Right lobe of liver (tissue), 6 donors: Measurements from ENCODE around the gene LIN7C. TPM values are rescaled to one million over a fixed set of nuclear protein-coding genes. Genes with fewer than 3 reads are reported as not detected.

Experiments used
- ATAC-seq, 4 donors: fragments of 200-7000 bp; cut with Tn5 transposase; one replicate each; pipeline ENCODE4 v1.9.1; 2020; ENCODE audit warnings: mild to moderate bottlenecking in 4 of 4, moderate library complexity in 4 of 4
- DNase-seq, 3 donors: peaks; one replicate each; pipeline ENCODE4 v3.0.0-alpha.2; 2020
- H3K27ac ChIP-seq, 3 donors: fragments of 200-600 bp; one replicate each; pipeline ENCODE4 v1.8.0; 2022
- H3K27me3 ChIP-seq, 2 donors: fragments of 200-600 bp; one replicate each; pipeline ENCODE4 v1.8.0; 2022
- H3K36me3 ChIP-seq, 4 donors: fragments of 200-600 bp; sonication (generic) in 1 of 4; one replicate each; pipeline versions ENCODE4 v1.5.1 to v1.8.0; 2017 to 2022; ENCODE audit warnings: control low read depth in 1 of 4
- H3K4me1 ChIP-seq, 4 donors: fragments of 200-600 bp; sonication (generic) in 1 of 4; one replicate each; pipeline versions ENCODE4 v1.5.1 to v1.8.0; 2017 to 2022; ENCODE audit warnings: control low read depth in 1 of 4
- H3K4me3 ChIP-seq, 3 donors: fragments of 200-600 bp; one replicate each; pipeline ENCODE4 v1.8.0; 2022
- H3K9me3 ChIP-seq, 4 donors: fragments of 200-600 bp; sonication (generic) in 1 of 4; one replicate each; pipeline versions ENCODE4 v1.5.1 to v1.8.0; 2017 to 2022; ENCODE audit warnings: control low read depth in 1 of 4
- CTCF ChIP-seq, 4 donors: fragments of 200-600 bp in 3 of 4; fragments of 450-650 bp in 1 of 4; IDR thresholded peaks; one replicate each; pipeline versions ENCODE4 v1.5.1 to v1.8.0; 2016 to 2022; ENCODE audit warnings: antibody characterized with exemption in 4 of 4, mild to moderate bottlenecking in 2 of 4
- POLR2A ChIP-seq: fragments of 450-650 bp; IDR thresholded peaks from one replicate; pipeline ENCODE4 v1.6.1; 2017; ENCODE audit warnings: antibody characterized with exemption, mild to moderate bottlenecking
- WGBS: methylation state at CpG from one replicate; pipeline ENCODE4 v1.1.6; 2018; ENCODE audit warnings: low coverage, low lambda C conversion rate; ENCODE audit not compliant: insufficient coverage; ENCODE audit errors: missing lambda C conversion rate; 5-methylcytosine and 5-hydroxymethylcytosine counted together
- intact Hi-C, 2 donors: fragments of 100-400 bp; cut with DNase I; formaldehyde crosslinking; loops; one replicate each; pipeline versions ENCODE4 v1.11.2 to v1.14.1; 2022
- total RNA-seq, 6 experiments: library from RNA; depleted of rRNA in 2 of 6; stranded (reverse); fragments of >200 nt in 2 of 6; fragmentation: NEBNext Ultra II Directional in 3 of 6; extraction: Animal tissue kit (Norgen Biotek cat#: 25700) in 3 of 6; gene quantifications; one replicate each; pipeline versions ENCODE4 v1.1.0 to v1.2.4, GENCODE V29; 2016 to 2023
- donor health status: DM: no; HTN: yes; CAD: no.
- donor health status: DM: no; HTN: no; CAD: no.
- donor health status: DM: no; HTN: no; CAD: no.
- donor health status: DM: no; HTN: yes; CAD: no.
- donor health status: DM: no; HTN: yes; CAD: no.

LIN7C gene
- total RNA-seq, 6 experiments from 2014 or later: 22.6 to 33.2 (median 27.1) TPM

DNA sequence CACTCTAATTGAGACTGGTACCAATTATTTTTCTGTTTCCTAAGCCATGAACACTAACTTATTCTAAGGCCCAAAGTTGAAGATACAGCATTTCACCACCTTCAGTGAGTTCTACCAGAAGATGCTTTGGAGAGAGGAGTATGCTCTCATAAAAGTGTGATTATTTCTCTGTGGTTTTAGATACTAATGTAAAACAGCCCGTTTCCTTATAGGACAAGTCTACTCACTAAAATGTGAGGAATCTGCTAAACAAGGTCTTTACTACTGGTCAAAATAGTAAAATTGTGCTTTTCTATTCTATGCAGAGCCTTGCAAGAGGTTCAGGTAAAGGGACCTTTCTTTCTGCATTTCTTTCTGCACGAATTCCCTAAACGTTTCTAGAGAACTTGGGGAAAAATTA, 36.4 kb downstream of the LIN7C start:
- intact Hi-C loops: loop anchor here in 1 of 2 donors (10.0 kb wide), 1 partner anchor 165 kb away; no protein-coding TSS in a partner anchor
- TF ChIP-seq POLR2A (no peak), CTCF (IDR thresholded peaks at IDR 0.05) (no peak)

DNA sequence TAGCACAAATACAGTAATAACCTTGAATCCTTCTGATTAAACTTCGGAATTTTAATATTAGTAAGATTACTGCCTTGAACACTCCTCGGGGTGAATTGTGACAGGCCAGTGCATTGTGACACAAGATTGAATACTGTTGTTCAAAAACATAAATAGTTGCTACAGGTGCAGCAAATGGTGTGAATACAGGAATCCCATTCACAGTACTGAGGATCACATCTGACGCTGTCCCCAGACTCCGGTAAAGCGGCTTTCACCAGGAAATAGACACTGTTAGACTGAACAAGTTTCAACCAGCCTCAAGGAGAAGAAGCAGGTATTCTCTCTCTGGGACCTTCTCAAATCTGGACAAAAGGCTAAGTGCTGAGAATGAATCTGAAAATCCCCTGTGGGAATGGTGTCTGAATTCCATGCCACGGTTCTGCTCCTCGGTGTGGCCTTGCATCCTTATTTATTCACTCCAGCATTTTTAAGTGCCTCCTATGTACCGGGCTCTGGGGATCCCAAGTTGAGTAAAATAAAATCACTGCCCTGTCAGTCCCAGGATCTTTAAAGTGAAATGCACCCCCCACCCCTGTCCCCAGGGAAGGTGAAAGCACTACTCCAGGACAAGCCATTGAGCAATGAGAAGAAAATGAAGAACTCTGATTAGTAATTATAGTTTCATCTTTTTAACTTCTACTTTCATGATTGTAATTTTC, 37.4 kb downstream of the LIN7C start:
- Histone ChIP-seq H3K4me3 (peak overlapping the region; percentile 15 to 70 (median 27)), H3K4me1 (peaks cover 0 to 61% (median 8%) of the 10 kb centered on the region in 4 donors)
- no peak for ATAC-seq

More for the DNA sequence above, 36.4 kb downstream of the LIN7C start:
- DNase-seq (no peak), ATAC-seq (no peak)
- no peaks in the 10 kb centered on the region for H3K36me3 ChIP-seq
- peak overlapping the region; percentile 1 to 83 (median 70) for H3K4me3 ChIP-seq
- peak overlapping the region; percentile 59 to 98 (median 97) for H3K27ac ChIP-seq
- no peaks in the 10 kb centered on the region for H3K27me3 ChIP-seq
- 20% methylated on average over 3 of the region's 3 CpGs for WGBS
- H3K9me3 ChIP-seq: no peaks in the 10 kb centered on the region
- H3K4me1 ChIP-seq: peaks cover 0 to 52% (median 5%) of the 10 kb centered on the region in 4 donors

GRCh38 chr11:27468209-27468994, 38.2 kb downstream of the LIN7C start:
- peak overlapping the region; percentile 15 to 70 (median 27) for H3K4me3 ChIP-seq
- no peaks in the 10 kb centered on the region for H3K27me3 ChIP-seq
- no peaks in the 10 kb centered on the region for H3K36me3 ChIP-seq
- H3K4me1 ChIP-seq: peaks cover 0 to 68% (median 6%) of the 10 kb centered on the region in 4 donors
- intact Hi-C loops: no loop called here
- WGBS: 28% methylated on average over 5 of the region's 5 CpGs
- ATAC-seq (peak in 1 of 4 donors; percentile 6), DNase-seq (no peak)
- H3K9me3 ChIP-seq: no peaks in the 10 kb centered on the region
- peak overlapping the region; percentile 54 to 97 (median 59) for H3K27ac ChIP-seq
- no peak for TF ChIP-seq CTCF (IDR thresholded peaks at IDR 0.05)
- no peak for TF ChIP-seq POLR2A

More for the DNA sequence above, 37.4 kb downstream of the LIN7C start:
- intact Hi-C loops: no loop called here
- no peak for DNase-seq
- Histone ChIP-seq H3K36me3 (no peaks in the 10 kb centered on the region), H3K27me3 (no peaks in the 10 kb centered on the region), H3K27ac (peak overlapping the region; percentile 54 to 97 (median 59)), H3K9me3 (no peaks in the 10 kb centered on the region)
- TF ChIP-seq CTCF (IDR thresholded peaks at IDR 0.05) (no peak), POLR2A (no peak)
- WGBS: 21% methylated on average over 7 of the region's 8 CpGs

GRCh38 chr11:27467181-27467913, 39.2 kb downstream of the LIN7C start:
- H3K36me3 ChIP-seq: no peaks in the 10 kb centered on the region

More at GRCh38 chr11:27467181-27467913, 39.2 kb downstream of the LIN7C start:
- no peak for DNase-seq
- Histone ChIP-seq H3K27me3 (no peaks in the 10 kb centered on the region), H3K27ac (peak overlapping the region; percentile 54 to 97 (median 59)), H3K4me3 (peak overlapping the region in 1 of 3 donors; percentile 0), H3K4me1 (peaks cover 0 to 68% (median 7%) of the 10 kb centered on the region in 4 donors), H3K9me3 (no peaks in the 10 kb centered on the region)
- ATAC-seq: peak; percentile 12 to 67 (median 30)
- WGBS: 55% methylated on average over 12 of the region's 13 CpGs
- no peak for TF ChIP-seq POLR2A
- TF ChIP-seq CTCF (IDR thresholded peaks at IDR 0.05): no peak
- intact Hi-C loops: no loop called here
